H7 (cell line): ENCODE measurements around the gene PIGC. TPM values are rescaled to one million over a fixed set of nuclear protein-coding genes. Genes with fewer than 3 reads are reported as not detected.

Experiments
- DNase-seq: peaks from one replicate; pipeline ENCODE4 v3.0.0; 2012
- H3K27me3 ChIP-seq: 2 replicates; pipeline ENCODE4 v1.6.0; 2011; ENCODE audit warnings: mild to moderate bottlenecking, low read length; ENCODE audit not compliant: control insufficient read depth, insufficient read depth
- H3K36me3 ChIP-seq: replicated peaks from 2 replicates; pipeline ENCODE4 v1.5.1; 2011; ENCODE audit warnings: low read length; ENCODE audit not compliant: control insufficient read depth, insufficient read depth
- H3K4me3 ChIP-seq: 2 replicates; pipeline ENCODE4 v1.5.1; 2011; ENCODE audit warnings: low read depth, mild to moderate bottlenecking, control low read depth, low read length, moderate library complexity; ENCODE audit not compliant: insufficient read depth
- total RNA-seq: library from RNA; depleted of rRNA; stranded (reverse); fragments of >200 nt; shearing (Covaris generic); gene quantifications from 2 replicates; pipeline ENCODE4 v1.2.3, GENCODE V29; 2014

Gene PIGC
- total RNA-seq, 1 experiment from 2014 or later, result 25.5 TPM

- Histone ChIP-seq H3K27me3 (no peaks in the 10 kb centered on the region), H3K4me3 (no peak overlapping the region), H3K36me3 (no peaks in the 10 kb centered on the region)
- DNase-seq, result no peak
Measured at GRCh38 chr1:172473842-172474241, 30.0 kb upstream of the PIGC start.

DNA sequence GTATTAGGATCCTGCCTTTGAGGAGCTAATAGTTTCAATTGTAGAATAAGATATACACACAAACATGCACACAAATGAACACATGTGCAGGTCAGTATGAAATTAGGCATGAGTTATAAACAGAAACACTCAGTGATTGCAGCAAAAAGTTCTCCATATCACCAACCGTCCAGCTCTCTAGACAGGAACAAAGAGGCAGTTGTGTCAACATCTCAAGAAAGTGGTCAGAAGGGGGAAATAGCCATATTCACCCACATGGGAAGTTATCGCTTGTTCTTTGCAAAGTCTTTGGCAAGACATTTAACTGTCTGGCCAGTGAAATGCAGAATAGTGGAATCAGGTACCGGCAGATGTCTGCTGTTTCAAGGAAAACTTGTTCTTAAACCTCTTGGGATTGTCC lies 29.4 kb upstream of the PIGC start:
- no peak for DNase-seq
- Histone ChIP-seq H3K4me3 (no peak overlapping the region), H3K27me3 (no peaks in the 10 kb centered on the region), H3K36me3 (no peaks in the 10 kb centered on the region)

- DNase-seq, result no peak
- no peaks in the 10 kb centered on the region for H3K27me3 ChIP-seq
- no peaks in the 10 kb centered on the region for H3K36me3 ChIP-seq
- no peak overlapping the region for H3K4me3 ChIP-seq
Measured at GRCh38 chr1:172472495-172472894, 28.6 kb upstream of the PIGC start.

DNA sequence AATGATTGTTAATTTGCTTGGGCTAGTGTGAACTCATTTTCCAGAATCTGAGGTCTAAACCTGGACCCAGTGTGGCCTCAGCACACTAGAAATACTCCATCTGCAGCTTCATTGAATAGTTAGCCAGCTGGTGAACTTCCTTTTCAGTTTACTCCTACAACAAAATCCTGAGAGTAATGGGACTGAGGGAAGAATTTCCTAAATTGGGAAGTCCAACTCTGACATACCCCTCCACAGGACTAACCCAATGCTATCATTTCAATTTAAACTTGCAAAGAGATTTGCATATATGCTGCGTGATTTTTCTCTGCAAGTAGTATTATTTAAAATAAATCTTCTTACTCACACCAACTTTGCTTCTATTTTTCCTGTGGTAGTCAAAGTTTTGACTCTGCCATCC lies 27.8 kb upstream of the PIGC start:
- H3K36me3 ChIP-seq, result no peaks in the 10 kb centered on the region
- no peak for DNase-seq
- H3K27me3 ChIP-seq, result no peaks in the 10 kb centered on the region
- no peak overlapping the region for H3K4me3 ChIP-seq

GRCh38 chr1:172470149-172470548 lies 26.3 kb upstream of the PIGC start:
- Histone ChIP-seq H3K4me3 (no peak overlapping the region), H3K27me3 (no peaks in the 10 kb centered on the region), H3K36me3 (no peaks in the 10 kb centered on the region)
- DNase-seq, result no peak

- DNase-seq, result no peak
- Histone ChIP-seq H3K27me3 (no peaks in the 10 kb centered on the region), H3K4me3 (no peak overlapping the region), H3K36me3 (no peaks in the 10 kb centered on the region)
Measured at GRCh38 chr1:172469717-172470116, 25.8 kb upstream of the PIGC start.

GRCh38 chr1:172468296-172468695 lies 24.4 kb upstream of the PIGC start:
- no peak for DNase-seq
- Histone ChIP-seq H3K36me3 (no peaks in the 10 kb centered on the region), H3K4me3 (no peak overlapping the region), H3K27me3 (no peaks in the 10 kb centered on the region)

DNA sequence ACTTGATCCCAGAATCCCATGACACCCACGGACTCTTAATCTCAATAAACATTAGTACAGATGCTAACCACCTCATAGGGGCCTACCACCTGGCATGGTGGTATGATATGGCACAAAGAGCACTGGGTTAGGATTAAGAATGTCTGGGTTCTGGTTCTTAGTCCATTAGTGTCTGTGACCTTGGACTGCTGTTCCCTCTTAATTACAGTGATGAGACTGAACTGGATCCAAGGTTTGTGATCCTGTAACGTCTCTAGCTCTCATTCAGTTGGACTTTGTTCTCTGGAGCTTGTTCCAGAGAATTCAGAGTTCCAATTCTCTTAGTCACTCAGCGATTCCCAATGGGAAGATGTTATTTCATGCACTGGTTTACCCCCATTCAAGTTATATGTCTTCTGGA lies 23.6 kb upstream of the PIGC start:
- DNase-seq, result no peak
- Histone ChIP-seq H3K36me3 (no peaks in the 10 kb centered on the region), H3K27me3 (no peaks in the 10 kb centered on the region), H3K4me3 (no peak overlapping the region)

GRCh38 chr1:172466795-172467407 lies 23.0 kb upstream of the PIGC start:
- H3K36me3 ChIP-seq, result no peaks in the 10 kb centered on the region
- DNase-seq, result no peak
- no peak overlapping the region for H3K4me3 ChIP-seq
- no peaks in the 10 kb centered on the region for H3K27me3 ChIP-seq

DNA sequence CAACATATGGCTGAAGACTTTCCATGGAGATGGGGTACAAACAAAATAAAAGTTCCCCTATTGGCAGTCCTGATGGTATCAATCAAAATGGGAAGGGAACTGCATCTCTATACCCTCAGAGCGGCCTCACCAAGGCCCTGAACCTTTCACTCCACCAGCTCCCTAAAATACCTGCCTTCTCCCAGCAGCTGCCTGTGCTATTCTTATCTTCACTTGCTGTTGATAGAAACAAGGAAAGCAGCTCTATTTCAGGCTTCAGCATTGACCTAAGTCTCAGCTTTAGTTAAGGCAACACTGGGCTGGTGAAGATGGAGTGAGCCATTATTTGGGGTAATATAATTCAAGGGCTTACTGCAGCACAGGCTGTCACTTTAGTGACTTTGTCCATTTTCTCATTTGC lies 21.7 kb upstream of the PIGC start:
- H3K27me3 ChIP-seq, result no peaks in the 10 kb centered on the region
- no peaks in the 10 kb centered on the region for H3K36me3 ChIP-seq
- DNase-seq, result no peak
- no peak overlapping the region for H3K4me3 ChIP-seq

DNA sequence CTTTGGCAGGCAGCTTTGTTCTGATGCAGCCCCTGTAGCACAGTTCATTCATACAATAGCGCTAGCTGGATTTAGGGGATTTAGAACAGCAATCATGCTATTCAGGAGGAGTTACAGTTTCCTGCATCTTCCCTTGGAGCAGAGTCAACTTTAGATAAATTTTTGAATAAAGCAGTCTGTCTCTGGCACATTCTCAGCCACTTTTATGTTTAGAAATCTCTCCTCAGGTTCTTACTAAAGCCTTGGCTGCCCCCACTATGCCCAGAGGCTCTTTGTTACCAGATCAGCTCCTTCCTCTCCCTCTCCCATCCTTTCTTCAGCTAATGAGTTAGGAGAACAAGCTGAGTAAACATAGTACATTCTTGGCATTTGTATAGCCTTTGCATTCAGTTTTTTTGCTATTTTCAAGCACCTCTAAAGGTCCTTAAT lies 17.0 kb upstream of the PIGC start:
- H3K36me3 ChIP-seq, result no peaks in the 10 kb centered on the region
- H3K27me3 ChIP-seq, result no peaks in the 10 kb centered on the region
- no peak for DNase-seq
- no peak overlapping the region for H3K4me3 ChIP-seq

- Histone ChIP-seq H3K27me3 (no peaks in the 10 kb centered on the region), H3K36me3 (no peaks in the 10 kb centered on the region), H3K4me3 (no peak overlapping the region)
- no peak for DNase-seq
Measured at GRCh38 chr1:172460177-172460576, 16.3 kb upstream of the PIGC start.

DNA sequence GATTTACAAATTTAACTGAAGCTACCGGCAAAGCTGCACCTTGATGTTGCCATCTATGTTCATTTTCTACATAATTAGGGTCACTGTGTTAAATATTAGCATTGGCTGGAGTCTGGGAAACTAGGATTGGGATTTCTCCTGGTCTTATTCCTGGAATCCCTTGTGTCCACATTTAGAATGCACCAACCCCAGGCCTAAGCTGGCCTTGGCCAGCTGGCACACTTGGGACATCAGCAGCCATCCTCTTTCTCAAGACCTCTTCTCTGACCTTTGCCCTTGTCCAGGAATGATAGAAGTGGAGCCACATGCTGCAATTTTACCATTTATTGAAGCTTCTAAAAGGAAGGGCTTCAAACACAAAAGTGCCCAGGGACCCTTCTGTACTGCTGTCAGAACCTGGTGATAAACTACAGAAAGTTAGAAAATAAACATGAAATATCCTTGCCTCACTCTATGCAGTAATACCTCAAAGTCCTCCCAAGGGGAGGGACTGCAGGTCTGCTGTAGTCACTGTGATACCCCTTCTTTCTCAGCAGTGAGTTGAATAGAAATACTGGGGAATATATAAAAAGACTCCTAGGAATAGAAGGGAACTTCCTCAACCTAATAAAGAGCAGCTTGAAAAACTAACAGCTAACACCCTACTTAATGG lies 13.7 kb upstream of the PIGC start:
- Histone ChIP-seq H3K27me3 (no peaks in the 10 kb centered on the region), H3K4me3 (no peak overlapping the region), H3K36me3 (no peaks in the 10 kb centered on the region)
- no peak for DNase-seq

DNA sequence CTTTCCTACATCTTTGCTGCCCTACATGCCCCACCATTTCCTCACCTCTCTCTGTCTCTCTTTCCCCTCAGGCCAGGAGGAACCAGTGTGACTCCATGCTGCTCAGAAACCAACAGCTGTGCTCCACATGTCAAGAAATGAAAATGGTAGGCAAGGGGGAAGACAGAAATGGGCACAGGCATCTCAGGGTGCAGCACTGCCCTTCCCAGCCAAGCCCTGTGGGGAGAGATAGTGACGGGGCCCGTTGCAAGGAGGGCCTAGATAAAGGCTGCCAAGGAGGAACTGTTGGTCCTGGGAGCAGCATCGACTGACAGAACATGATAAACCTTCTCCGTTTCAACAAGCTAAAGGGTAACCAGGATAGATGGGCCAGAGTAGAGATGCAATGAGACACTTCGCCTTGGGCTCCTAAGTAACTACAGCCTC lies 12.5 kb upstream of the PIGC start:
- Histone ChIP-seq H3K27me3 (no peaks in the 10 kb centered on the region), H3K36me3 (no peaks in the 10 kb centered on the region), H3K4me3 (no peak overlapping the region)
- DNase-seq, result no peak

GRCh38 chr1:172455451-172455850 lies 11.6 kb upstream of the PIGC start:
- no peak overlapping the region for H3K4me3 ChIP-seq
- DNase-seq, result no peak
- no peaks in the 10 kb centered on the region for H3K36me3 ChIP-seq
- H3K27me3 ChIP-seq, result no peaks in the 10 kb centered on the region

DNA sequence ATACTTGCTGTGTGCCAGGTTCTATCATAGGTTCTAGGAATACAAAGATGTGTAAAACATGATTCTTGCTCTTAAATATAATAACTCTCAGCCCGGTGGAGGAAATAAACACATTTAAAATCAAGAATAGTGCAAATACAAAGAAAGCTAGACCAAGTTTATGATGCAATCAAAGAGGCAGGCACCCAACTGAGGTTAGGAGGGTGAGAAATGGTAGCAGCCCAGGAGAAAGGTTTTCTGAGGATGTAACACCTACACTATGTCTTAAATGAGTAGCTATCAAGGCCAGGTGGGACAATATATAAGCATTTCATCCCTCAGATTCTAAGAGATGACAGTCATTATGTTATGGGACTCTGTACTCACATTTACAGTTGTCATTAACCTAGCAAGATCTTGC lies 9.7 kb upstream of the PIGC start:
- no peak for DNase-seq
- Histone ChIP-seq H3K36me3 (no peaks in the 10 kb centered on the region), H3K4me3 (no peak overlapping the region), H3K27me3 (no peaks in the 10 kb centered on the region)
